ENCODE measurements around the gene YTHDF2. TPM values are rescaled to one million over a fixed set of nuclear protein-coding genes. Genes with fewer than 3 reads are reported as not detected.
"Not testable (repeated sequence)": the region's sequence is repeated elsewhere in the genome, so short reads cannot be mapped to it uniquely, and the experiment has no call there.

The YTHDF2 gene
- total RNA-seq (10 to 100 TPM; 45.3 to 95.0 (median 69.1) TPM), polyA plus RNA-seq (10 to 100 TPM; 41.0 to 75.6 (median 54.6) TPM)
- long read RNA-seq, donor 1, transcript YTHDF2-201 (5 exons, 2,925 nt): major isoform, 6 of 6 reads
- long read RNA-seq, donor 1, partial matches to known transcripts: 0 of 6 reads
- long read RNA-seq, donor 1, other reads (novel, unspliced or antisense): 0 of 6 reads
- long read RNA-seq, donor 2, partial matches to known transcripts: 13 of 16 reads
- long read RNA-seq, donor 2, other reads (novel, unspliced or antisense): 0 of 16 reads
- long read RNA-seq, donor 3, transcript YTHDF2-201 (5 exons, 2,925 nt): major isoform, 8 of 20 reads
- long read RNA-seq, donor 3, partial matches to known transcripts: 7 of 20 reads
- long read RNA-seq, donor 3, other reads (novel, unspliced or antisense): 5 of 20 reads
- long read RNA-seq, donor 4, transcript YTHDF2-201 (5 exons, 2,925 nt): major isoform, 66 of 87 reads
- long read RNA-seq, donor 4, partial matches to known transcripts: 3 of 87 reads
- long read RNA-seq, donor 4, other reads (novel, unspliced or antisense): 17 of 87 reads
- long read RNA-seq, donor 5, transcript YTHDF2-201 (5 exons, 2,925 nt): major isoform, 167 of 197 reads
- long read RNA-seq, donor 5, partial matches to known transcripts: 5 of 197 reads
- long read RNA-seq, donor 5, other reads (novel, unspliced or antisense): 21 of 197 reads
- long read RNA-seq, donor 6, transcript YTHDF2-201 (5 exons, 2,925 nt): major isoform, 33 of 44 reads
- long read RNA-seq, donor 6, partial matches to known transcripts: 0 of 44 reads
- long read RNA-seq, donor 6, other reads (novel, unspliced or antisense): 11 of 44 reads
- long read RNA-seq, donor 7, partial matches to known transcripts: 7 of 11 reads
- long read RNA-seq, donor 7, other reads (novel, unspliced or antisense): 0 of 11 reads
- long read RNA-seq, donor 8, transcript YTHDF2-201 (5 exons, 2,925 nt): major isoform, 10 of 16 reads
- long read RNA-seq, donor 8, partial matches to known transcripts: 6 of 16 reads
- long read RNA-seq, donor 8, other reads (novel, unspliced or antisense): 0 of 16 reads
- long read RNA-seq, donor 9, transcript YTHDF2-201 (5 exons, 2,925 nt): major isoform, 10 of 10 reads
- long read RNA-seq, donor 9, partial matches to known transcripts: 0 of 10 reads
- long read RNA-seq, donor 9, other reads (novel, unspliced or antisense): 0 of 10 reads
- long read RNA-seq, donor 10, transcript YTHDF2-201 (5 exons, 2,925 nt): major isoform, 6 of 23 reads
- long read RNA-seq, donor 10, partial matches to known transcripts: 17 of 23 reads
- long read RNA-seq, donor 10, other reads (novel, unspliced or antisense): 0 of 23 reads

DNA sequence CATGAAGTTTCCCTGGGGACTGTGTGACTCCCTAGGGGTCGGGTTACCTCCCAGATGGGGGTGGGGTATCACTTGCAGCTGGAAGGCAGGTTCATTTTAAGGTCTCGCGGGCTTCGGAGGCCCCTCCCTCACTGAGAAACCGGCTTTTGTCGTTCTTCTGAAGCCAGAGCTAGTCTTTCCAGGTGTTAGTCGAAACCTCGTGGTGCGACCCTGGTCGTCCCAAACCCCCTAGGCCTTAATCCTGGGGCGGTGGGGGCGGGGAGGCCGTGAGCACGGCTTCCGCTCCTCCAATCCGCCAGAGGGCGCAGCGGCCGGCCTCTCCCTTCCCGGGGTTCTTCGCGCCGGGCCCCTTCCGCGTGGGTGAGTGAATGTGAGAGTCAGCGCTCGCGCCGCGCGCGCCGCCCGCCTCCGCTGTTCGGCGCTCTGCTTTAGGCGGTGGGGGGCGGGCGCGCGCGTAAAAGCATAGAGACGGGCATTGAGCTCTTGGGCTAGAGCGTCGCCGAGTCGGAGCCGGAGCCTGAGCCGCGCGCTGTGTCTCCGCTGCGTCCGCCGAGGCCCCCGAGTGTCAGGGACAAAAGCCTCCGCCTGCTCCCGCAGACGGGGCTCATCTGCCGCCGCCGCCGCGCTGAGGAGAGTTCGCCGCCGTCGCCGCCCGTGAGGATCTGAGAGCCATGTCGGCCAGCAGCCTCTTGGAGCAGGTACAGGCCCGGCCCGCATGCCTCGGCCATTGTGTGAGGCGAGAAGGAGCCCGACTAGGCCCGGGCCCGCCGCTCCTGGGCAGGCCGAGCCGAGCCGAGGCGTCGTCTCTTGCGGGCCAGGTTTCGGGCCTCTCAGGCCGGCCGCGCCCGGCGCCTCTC, at the start of gene YTHDF2:
YTHDF2 (plus strand) TSS at position 491 of the 857 bp plus-strand sequence; CDS start at position 672, 181 bp downstream.
- peak; percentile 96 to 98 (median 98) for DNase-seq
- Histone ChIP-seq H3K9me3 (replicated peaks in 1 of 3) (no peaks in the 10 kb centered on the region), H3K4me1 (replicated peaks in 1 of 2) (peaks cover 13 to 37% of the 10 kb centered on the region in 2 donors), H3K36me3 (replicated peaks in 1 of 2) (peaks cover 0 to 33% of the 10 kb centered on the region in 2 donors), H3K27me3 (no peaks in the 10 kb centered on the region), H3K4me3 (peak within 1 kb of the TSS; percentile 86 to 97 (median 92)), H3K27ac (peak within 1 kb of the TSS; percentile 83 to 99 (median 96))
- 0% methylated on average over 9 to 92 of the region's 92 CpGs for WGBS, 4 donors
- TF ChIP-seq POLR2A (IDR thresholded peaks at IDR 0.05): peak; percentile 95 to 98
- TF ChIP-seq, protein P1, sequence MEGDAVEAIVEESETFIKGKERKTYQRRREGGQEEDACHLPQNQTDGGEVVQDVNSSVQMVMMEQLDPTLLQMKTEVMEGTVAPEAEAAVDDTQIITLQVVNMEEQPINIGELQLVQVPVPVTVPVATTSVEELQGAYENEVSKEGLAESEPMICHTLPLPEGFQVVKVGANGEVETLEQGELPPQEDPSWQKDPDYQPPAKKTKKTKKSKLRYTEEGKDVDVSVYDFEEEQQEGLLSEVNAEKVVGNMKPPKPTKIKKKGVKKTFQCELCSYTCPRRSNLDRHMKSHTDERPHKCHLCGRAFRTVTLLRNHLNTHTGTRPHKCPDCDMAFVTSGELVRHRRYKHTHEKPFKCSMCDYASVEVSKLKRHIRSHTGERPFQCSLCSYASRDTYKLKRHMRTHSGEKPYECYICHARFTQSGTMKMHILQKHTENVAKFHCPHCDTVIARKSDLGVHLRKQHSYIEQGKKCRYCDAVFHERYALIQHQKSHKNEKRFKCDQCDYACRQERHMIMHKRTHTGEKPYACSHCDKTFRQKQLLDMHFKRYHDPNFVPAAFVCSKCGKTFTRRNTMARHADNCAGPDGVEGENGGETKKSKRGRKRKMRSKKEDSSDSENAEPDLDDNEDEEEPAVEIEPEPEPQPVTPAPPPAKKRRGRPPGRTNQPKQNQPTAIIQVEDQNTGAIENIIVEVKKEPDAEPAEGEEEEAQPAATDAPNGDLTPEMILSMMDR (IDR thresholded peaks at IDR 0.05): peak; percentile 88 to 97 (median 94)
- intact Hi-C loops (cut with DNase I): no loop called here

DNA sequence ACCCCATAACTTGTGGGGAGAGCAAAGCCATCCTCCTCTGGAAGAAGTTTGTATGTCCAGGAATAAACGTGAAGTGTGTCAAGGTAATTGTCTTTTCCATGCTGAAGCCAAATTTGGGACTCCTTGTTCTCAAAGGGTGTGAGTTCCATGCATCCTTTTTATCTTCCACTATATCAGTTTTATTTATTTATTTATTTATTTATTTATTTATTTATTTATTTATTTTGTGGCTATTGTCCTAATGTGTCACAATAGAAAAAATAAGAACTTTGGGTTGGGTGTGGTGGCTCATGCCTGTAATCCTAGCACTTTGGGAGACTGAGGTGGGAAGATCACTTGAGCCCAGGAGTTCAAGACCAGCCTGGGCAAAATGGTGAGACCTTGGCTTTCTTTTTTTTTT, 45.1 kb upstream of the YTHDF2 start:
- H3K27ac ChIP-seq; H3K4me1 ChIP-seq (replicated peaks in 1 of 2); H3K4me3 ChIP-seq; H3K27me3 ChIP-seq; intact Hi-C loops (cut with DNase I); H3K9me3 ChIP-seq (replicated peaks in 1 of 3); DNase-seq: not testable (repeated sequence)
- H3K36me3 ChIP-seq (replicated peaks in 1 of 2): peaks cover 0 to 30% of the 10 kb centered on the region in 2 donors
- WGBS, 4 donors: 80 to 97% (median 88%) methylated on average over 1 of the region's 1 CpG

DNA sequence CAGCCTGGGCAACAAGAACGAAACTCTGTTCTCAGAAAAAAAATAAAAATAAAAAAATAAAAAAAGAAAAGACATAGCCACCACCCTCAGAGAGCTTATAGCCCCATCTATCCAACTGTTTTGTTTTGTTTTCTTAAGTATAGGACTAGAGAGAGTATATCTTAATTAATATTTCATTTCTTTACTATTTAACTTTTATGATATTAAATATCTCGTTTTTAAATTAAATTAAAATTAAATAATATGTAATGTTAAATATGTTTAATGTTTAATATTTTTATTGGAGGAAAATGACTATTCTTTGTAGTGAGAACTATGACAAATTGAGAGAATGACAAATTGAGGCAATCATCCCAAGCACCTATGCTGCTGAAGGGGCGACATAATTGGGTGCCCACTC, 33.1 kb upstream of the YTHDF2 start:
- Histone ChIP-seq H3K27me3 (no peaks in the 10 kb centered on the region), H3K36me3 (replicated peaks in 1 of 2) (peaks cover 0 to 31% of the 10 kb centered on the region in 2 donors), H3K4me1 (replicated peaks in 1 of 2) (no peaks in the 10 kb centered on the region), H3K27ac (no peak overlapping the region), H3K4me3 (no peak overlapping the region), H3K9me3 (replicated peaks in 1 of 3) (no peaks in the 10 kb centered on the region)
- DNase-seq: no peak
- no peak for TF ChIP-seq POLR2A (IDR thresholded peaks at IDR 0.05)
- TF ChIP-seq, protein P1 (IDR thresholded peaks at IDR 0.05): no peak
- WGBS, 4 donors: 82 to 87% (median 83%) methylated on average over 3 of the region's 3 CpGs
- intact Hi-C loops (cut with DNase I): no loop called here

DNA sequence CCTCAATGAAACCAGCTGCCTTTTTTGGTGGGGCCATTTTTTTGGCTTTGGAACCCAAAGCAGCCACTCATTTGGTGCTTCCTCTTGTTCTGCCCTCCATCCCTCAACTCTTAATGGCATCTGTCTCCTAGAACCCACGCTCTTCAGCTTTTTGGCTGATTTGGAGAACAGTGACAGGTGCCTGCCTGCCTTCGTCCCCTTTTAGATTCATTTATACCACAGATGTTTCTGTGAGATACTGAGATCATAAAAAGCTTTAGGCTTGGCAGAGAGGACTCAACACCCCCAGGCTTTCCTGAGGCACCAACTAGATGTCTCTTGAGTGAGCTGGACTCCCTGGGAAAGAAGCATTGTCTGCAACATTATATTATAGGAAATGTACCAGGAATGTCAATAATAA, 20.4 kb upstream of the YTHDF2 start:
- 91 to 94% (median 93%) methylated on average over 2 of the region's 2 CpGs for WGBS, 4 donors
- no peak for DNase-seq

More for the DNA sequence above, 20.4 kb upstream of the YTHDF2 start:
- no peak overlapping the region for H3K4me3 ChIP-seq
- no peak overlapping the region for H3K27ac ChIP-seq
- H3K4me1 ChIP-seq (replicated peaks in 1 of 2): no peaks in the 10 kb centered on the region
- TF ChIP-seq POLR2A (IDR thresholded peaks at IDR 0.05): no peak
- TF ChIP-seq, protein P1 (IDR thresholded peaks at IDR 0.05): no peak
- H3K36me3 ChIP-seq (replicated peaks in 1 of 2): peaks cover 0 to 20% of the 10 kb centered on the region in 2 donors
- no peaks in the 10 kb centered on the region for H3K27me3 ChIP-seq
- intact Hi-C loops (cut with DNase I): no loop called here
- H3K9me3 ChIP-seq (replicated peaks in 1 of 3): no peaks in the 10 kb centered on the region
